ENCODE measurements around the gene KCNIP4. TPM values are rescaled to one million over a fixed set of nuclear protein-coding genes. Genes with fewer than 3 reads are reported as not detected.

Gene KCNIP4
- total and polyA plus RNA-seq, 2 donors (not counting 3 experiments of a cell fraction or from before 2014, with no cell fraction given): not detected

- POLR2A ChIA-PET: no interaction called here
- H3K9me1 ChIP-seq (replicated peaks; ENCODE audit: control insufficient read depth, extremely low read depth, insufficient read depth, low read length): no peaks in the 10 kb centered on the region
- TF ChIP-seq CTCF (IDR thresholded peaks at IDR 0.05; ENCODE audit: extremely low read depth in 1 of 2, insufficient read depth in 1 of 2, low read depth in 1 of 2, low read length in 2 of 2): no peak
- no peak for TF ChIP-seq FOS (IDR thresholded peaks at IDR 0.05; ENCODE audit: borderline replicate concordance, insufficient read depth, low read length)
- no peak for TF ChIP-seq GATA2 (IDR thresholded peaks at IDR 0.05; ENCODE audit: insufficient read depth, insufficient read length, low read depth, low read length)
- no peak for TF ChIP-seq MYC (IDR thresholded peaks at IDR 0.05; ENCODE audit: low read depth, low read length)
- TF ChIP-seq JUN (IDR thresholded peaks at IDR 0.05; ENCODE audit: borderline replicate concordance, insufficient read depth, insufficient read length, low read depth): no peak
- no peak for TF ChIP-seq POLR2AphosphoS5 (IDR thresholded peaks at IDR 0.05; ENCODE audit: insufficient read depth, low read depth, low read length)
- no peak for TF ChIP-seq POLR2A (IDR thresholded peaks at IDR 0.05; ENCODE audit: low read depth, low read length)
- TF ChIP-seq EZH2 (IDR thresholded peaks at IDR 0.05; ENCODE audit: borderline replicate concordance, low read depth, low read length, severe bottlenecking): no peak
- no peak for TF ChIP-seq MAX (IDR thresholded peaks at IDR 0.05; ENCODE audit: insufficient read depth, insufficient read length)
- no peak overlapping the region for H3K4me2 ChIP-seq (ENCODE audit: insufficient read depth, low read length)
- H3K36me3 ChIP-seq (ENCODE audit: control insufficient read depth in 2 of 2, extremely low read depth in 1 of 2, insufficient read depth in 2 of 2, low read length in 2 of 2): no peaks in the 10 kb centered on the region
- dilution Hi-C loops (cut with MboI; ENCODE audit: extremely low pct_ligation_motif_present, low sequenced_read_pairs) (no loop called here), intact Hi-C loops (cut with micrococcal nuclease) (no loop called here)
- H3K4me1 ChIP-seq (ENCODE audit: control insufficient read depth, extremely low read depth, insufficient read depth, low read length): no peaks in the 10 kb centered on the region
- H3K27me3 ChIP-seq (ENCODE audit: control insufficient read depth in 2 of 2, insufficient read depth in 2 of 2, low read length in 2 of 2): no peaks in the 10 kb centered on the region
- no peaks in the 10 kb centered on the region for H3K79me2 ChIP-seq (ENCODE audit: control insufficient read depth, insufficient read depth, low read length)
- no peak overlapping the region for H3K27ac ChIP-seq (ENCODE audit: insufficient read depth, low read depth, low read length)
- FAIRE-seq: no peak
- no peak overlapping the region for H3K9ac ChIP-seq (replicated peaks; ENCODE audit: extremely low read depth, insufficient read depth, low read length)
- H3K4me3 ChIP-seq (replicated peaks in 1 of 3; ENCODE audit: insufficient read depth in 1 of 3, low read depth in 1 of 3, low read length in 3 of 3): no peak overlapping the region
- H4K20me1 ChIP-seq (replicated peaks; ENCODE audit: control insufficient read depth, extremely low read depth, insufficient read depth, low read length): no peaks in the 10 kb centered on the region
- no TSS peak for BruUV-seq (replicated peaks)
- DNase-seq (ENCODE audit: low read depth, low spot score): no peak
- no peaks in the 10 kb centered on the region for H3K9me3 ChIP-seq (replicated peaks; ENCODE audit: control insufficient read depth, insufficient read depth, low read length)
- CTCF ChIA-PET: interaction anchor here (0.7 kb wide), 1 partner anchor 153 kb away, joined by 3 read pairs; no protein-coding TSS in a partner anchor
- no peak overlapping the region for H2AFZ ChIP-seq (ENCODE audit: low read depth, low read length)
Observed at GRCh38 chr4:20926529-20926928, 1022.0 kb downstream of the KCNIP4 start.

All from endothelial cell of umbilical vein (primary cell).